22Rv1 (cell line): ENCODE measurements around the gene GPHN.

Experiments
- CTCF ChIP-seq: fragments of 450-650 bp; IDR thresholded peaks from 2 replicates; pipeline ENCODE4 v1.5.1; 2017; ENCODE audit warnings: mild to moderate bottlenecking
- ZFX ChIP-seq: fragments of 450-650 bp; IDR thresholded peaks from 2 replicates; pipeline ENCODE4 v1.6.1; 2017; ENCODE audit warnings: antibody characterized with exemption, borderline replicate concordance

- TF ChIP-seq CTCF (no peak), ZFX (no peak)
These were observed 149.8 kb downstream of the GPHN start for GRCh38 chr14:66657780-66658179.
